ENCODE results near the gene GALNT17. TPM values are rescaled to one million over a fixed set of nuclear protein-coding genes. Genes with fewer than 3 reads are reported as not detected.

The GALNT17 gene
- polyA plus RNA-seq, 1 donor (not counting 4 experiments of a cell fraction or from before 2014, with no cell fraction given), result not detected

GRCh38 chr7:71350680-71351079, 218.7 kb downstream of the GALNT17 start:
- Histone ChIP-seq H3K9ac (ENCODE audit: control insufficient read depth, extremely low read depth, insufficient read depth, low read length) (no peak overlapping the region), H3K4me1 (ENCODE audit: control insufficient read depth, extremely low read depth, insufficient read depth, low read length) (no peaks in the 10 kb centered on the region), H3K27me3 (ENCODE audit: control insufficient read depth, extremely low read depth, insufficient read depth, low read length) (no peaks in the 10 kb centered on the region), H3K4me2 (ENCODE audit: control insufficient read depth, extremely low read depth, insufficient read depth, low read depth, low read length) (no peak overlapping the region), H4K20me1 (ENCODE audit: control insufficient read depth, extremely low read depth, insufficient read depth, low read length) (no peaks in the 10 kb centered on the region), H3K4me3 (ENCODE audit: control insufficient read depth in 2 of 3, extremely low read depth in 1 of 3, insufficient read depth in 2 of 3, low read depth in 1 of 3, low read length in 3 of 3) (no peak overlapping the region), H3K9me1 (ENCODE audit: control insufficient read depth, extremely low read depth, insufficient read depth, low read length) (no peaks in the 10 kb centered on the region), H3K27ac (ENCODE audit: control insufficient read depth, insufficient read depth, low read length) (no peak overlapping the region), H3K36me3 (ENCODE audit: control insufficient read depth in 2 of 2, extremely low read depth in 1 of 2, insufficient read depth in 2 of 2, low read length in 2 of 2) (no peaks in the 10 kb centered on the region), H3K79me2 (ENCODE audit: control insufficient read depth, insufficient read depth, low read length) (no peaks in the 10 kb centered on the region), H3K9me3 (ENCODE audit: control insufficient read depth, low read depth, low read length) (no peaks in the 10 kb centered on the region), H2AFZ (ENCODE audit: control insufficient read depth, low read length) (no peak overlapping the region)
- TF ChIP-seq EZH2 (IDR thresholded peaks at IDR 0.05; ENCODE audit: low read length), result no peak
- TF ChIP-seq, protein P1, sequence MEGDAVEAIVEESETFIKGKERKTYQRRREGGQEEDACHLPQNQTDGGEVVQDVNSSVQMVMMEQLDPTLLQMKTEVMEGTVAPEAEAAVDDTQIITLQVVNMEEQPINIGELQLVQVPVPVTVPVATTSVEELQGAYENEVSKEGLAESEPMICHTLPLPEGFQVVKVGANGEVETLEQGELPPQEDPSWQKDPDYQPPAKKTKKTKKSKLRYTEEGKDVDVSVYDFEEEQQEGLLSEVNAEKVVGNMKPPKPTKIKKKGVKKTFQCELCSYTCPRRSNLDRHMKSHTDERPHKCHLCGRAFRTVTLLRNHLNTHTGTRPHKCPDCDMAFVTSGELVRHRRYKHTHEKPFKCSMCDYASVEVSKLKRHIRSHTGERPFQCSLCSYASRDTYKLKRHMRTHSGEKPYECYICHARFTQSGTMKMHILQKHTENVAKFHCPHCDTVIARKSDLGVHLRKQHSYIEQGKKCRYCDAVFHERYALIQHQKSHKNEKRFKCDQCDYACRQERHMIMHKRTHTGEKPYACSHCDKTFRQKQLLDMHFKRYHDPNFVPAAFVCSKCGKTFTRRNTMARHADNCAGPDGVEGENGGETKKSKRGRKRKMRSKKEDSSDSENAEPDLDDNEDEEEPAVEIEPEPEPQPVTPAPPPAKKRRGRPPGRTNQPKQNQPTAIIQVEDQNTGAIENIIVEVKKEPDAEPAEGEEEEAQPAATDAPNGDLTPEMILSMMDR (optimal IDR thresholded peaks at IDR 0.05 in 1 of 3, IDR thresholded peaks at IDR 0.05 in 1 of 3, conservative IDR thresholded peaks at IDR 0.05 in 1 of 3; ENCODE audit: extremely low read depth in 1 of 3, insufficient read depth in 2 of 3, low read length in 3 of 3), result no peak
- dilution Hi-C loops (cut with MboI; ENCODE audit: extremely low pct_ligation_motif_present, low sequenced_read_pairs), result no loop called here
- no peak for FAIRE-seq
- DNase-seq (ENCODE audit: low read depth, low spot score), result no peak

- H3K9me3 ChIP-seq (ENCODE audit: control insufficient read depth, low read depth, low read length), result peaks cover 2% of the 10 kb centered on the region
- FAIRE-seq (no peak), DNase-seq (ENCODE audit: low read depth, low spot score) (no peak)
- H3K36me3 ChIP-seq (ENCODE audit: control insufficient read depth in 2 of 2, extremely low read depth in 1 of 2, insufficient read depth in 2 of 2, low read length in 2 of 2), result no peaks in the 10 kb centered on the region
- no peaks in the 10 kb centered on the region for H3K27me3 ChIP-seq (ENCODE audit: control insufficient read depth, extremely low read depth, insufficient read depth, low read length)
- no peaks in the 10 kb centered on the region for H4K20me1 ChIP-seq (ENCODE audit: control insufficient read depth, extremely low read depth, insufficient read depth, low read length)
- dilution Hi-C loops (cut with MboI; ENCODE audit: extremely low pct_ligation_motif_present, low sequenced_read_pairs), result no loop called here
- H2AFZ ChIP-seq (ENCODE audit: control insufficient read depth, low read length), result no peak overlapping the region
- H3K4me1 ChIP-seq (ENCODE audit: control insufficient read depth, extremely low read depth, insufficient read depth, low read length), result no peaks in the 10 kb centered on the region
- H3K9ac ChIP-seq (ENCODE audit: control insufficient read depth, extremely low read depth, insufficient read depth, low read length), result no peak overlapping the region
- H3K27ac ChIP-seq (ENCODE audit: control insufficient read depth, insufficient read depth, low read length), result no peak overlapping the region
- H3K9me1 ChIP-seq (ENCODE audit: control insufficient read depth, extremely low read depth, insufficient read depth, low read length), result no peaks in the 10 kb centered on the region
- TF ChIP-seq, protein P1 (optimal IDR thresholded peaks at IDR 0.05 in 1 of 3, IDR thresholded peaks at IDR 0.05 in 1 of 3, conservative IDR thresholded peaks at IDR 0.05 in 1 of 3; ENCODE audit: extremely low read depth in 1 of 3, insufficient read depth in 2 of 3, low read length in 3 of 3), result no peak
- no peak for TF ChIP-seq EZH2 (IDR thresholded peaks at IDR 0.05; ENCODE audit: low read length)
- no peak overlapping the region for H3K4me2 ChIP-seq (ENCODE audit: control insufficient read depth, extremely low read depth, insufficient read depth, low read depth, low read length)
- H3K4me3 ChIP-seq (ENCODE audit: control insufficient read depth in 2 of 3, extremely low read depth in 1 of 3, insufficient read depth in 2 of 3, low read depth in 1 of 3, low read length in 3 of 3), result no peak overlapping the region
- H3K79me2 ChIP-seq (ENCODE audit: control insufficient read depth, insufficient read depth, low read length), result no peaks in the 10 kb centered on the region
Observed at GRCh38 chr7:71354716-71355115, 222.8 kb downstream of the GALNT17 start.
